Testis (tissue), 3 donors: Measurements from ENCODE around the gene GLYR1. TPM values are rescaled to one million over a fixed set of nuclear protein-coding genes. Genes with fewer than 3 reads are reported as not detected.

Experiments used
- DNase-seq: peaks from one replicate; pipeline ENCODE4 v3.0.0-alpha.2; 2019
- H3K27ac ChIP-seq, 2 donors: fragments of 200-600 bp; sonication (generic); one replicate each; pipeline ENCODE4 v1.5.1; 2019
- H3K27me3 ChIP-seq: fragments of 200-600 bp; sonication (generic); one replicate; pipeline ENCODE4 v1.5.1; 2019
- H3K36me3 ChIP-seq: fragments of 200-600 bp; sonication (generic); one replicate; pipeline ENCODE4 v1.5.1; 2017; ENCODE audit warnings: low read depth; ENCODE audit errors: missing control alignments
- H3K4me1 ChIP-seq: fragments of 200-600 bp; sonication (generic); one replicate; pipeline ENCODE4 v1.5.1; 2019
- H3K4me3 ChIP-seq, 2 donors: fragments of 200-600 bp; sonication (generic); one replicate each; pipeline ENCODE4 v1.5.1; 2017 to 2019
- H3K9me3 ChIP-seq: fragments of 200-600 bp; sonication (generic); one replicate; pipeline ENCODE4 v1.5.1; 2017
- CTCF ChIP-seq, 3 experiments: fragments of 450-650 bp in 2 of 3; fragments of 200-600 bp in 1 of 3; sonication (generic) in 1 of 3; IDR thresholded peaks; one replicate each; pipeline ENCODE4 v1.5.1; 2016 to 2019; ENCODE audit warnings: antibody characterized with exemption in 3 of 3, mild to moderate bottlenecking in 2 of 3, moderate library complexity in 1 of 3
- POLR2A ChIP-seq: fragments of 450-650 bp; IDR thresholded peaks from one replicate; pipeline ENCODE4 v1.6.1; 2017; ENCODE audit warnings: antibody characterized with exemption, mild to moderate bottlenecking, moderate library complexity
- WGBS, 2 donors: methylation state at CpG; one replicate each; pipeline ENCODE4 v1.1.5; 2018; 5-methylcytosine and 5-hydroxymethylcytosine counted together
- intact Hi-C: fragments of 100-400 bp; cut with DNase I; formaldehyde crosslinking; loops from one replicate; pipeline ENCODE4 v1.15.1; 2023; ENCODE audit warnings: low total_unique reads
- polyA plus RNA-seq: library from polyadenylated mRNA; stranded (reverse); fragments of 350-450 nt; fragmentation: Illumina TruSeq; extraction: RNeasy Lipid Tissue Mini Kit (QIAGEN cat#74804); gene quantifications from one replicate; pipeline ENCODE4 v1.2.3, GENCODE V29; 2014; ENCODE audit warnings: low read depth, low replicate concordance; ENCODE audit not compliant: insufficient read depth
- total RNA-seq, 2 donors: library from RNA; depleted of rRNA; stranded (reverse); fragments of >200 nt; gene quantifications; one replicate each; pipeline ENCODE4 v1.2.3, GENCODE V29; 2016

Gene GLYR1
- total and polyA plus RNA-seq, 3 donors from 2014 or later = 66.6 to 83.5 (median 70.5) TPM

GRCh38 chr16:4831616-4832015 lies 15.5 kb downstream of the GLYR1 start:
- no peaks in the 10 kb centered on the region for H3K27me3 ChIP-seq
- TF ChIP-seq POLR2A (no peak), CTCF (IDR thresholded peaks at IDR 0.05) (no peak)
- intact Hi-C loops = no loop called here
- no peaks in the 10 kb centered on the region for H3K4me1 ChIP-seq
- no peak for DNase-seq
- H3K36me3 ChIP-seq = no peaks in the 10 kb centered on the region
- no peak overlapping the region for H3K27ac ChIP-seq
- no peak overlapping the region for H3K4me3 ChIP-seq
- 93 to 95% methylated on average over 8 of the region's 8 CpGs for WGBS, 2 donors
- H3K9me3 ChIP-seq = no peaks in the 10 kb centered on the region

- Histone ChIP-seq H3K9me3 (no peaks in the 10 kb centered on the region), H3K27me3 (no peaks in the 10 kb centered on the region), H3K36me3 (no peaks in the 10 kb centered on the region), H3K4me1 (no peaks in the 10 kb centered on the region), H3K4me3 (no peak overlapping the region), H3K27ac (no peak overlapping the region)
- intact Hi-C loops = no loop called here
- 60 to 84% methylated on average over 7 of the region's 7 CpGs for WGBS, 2 donors
- no peak for TF ChIP-seq POLR2A
- TF ChIP-seq CTCF (IDR thresholded peaks at IDR 0.05) = no peak
- DNase-seq = no peak
Measured at GRCh38 chr16:4830408-4830807, 16.7 kb downstream of the GLYR1 start.

GRCh38 chr16:4828567-4829321 lies 18.3 kb downstream of the GLYR1 start:
- 91 to 92% methylated on average over 11 of the region's 11 CpGs for WGBS, 2 donors
- TF ChIP-seq CTCF (IDR thresholded peaks at IDR 0.05) (no peak), POLR2A (no peak)
- no peak overlapping the region for H3K27ac ChIP-seq
- no peak overlapping the region for H3K4me3 ChIP-seq
- no peak for DNase-seq
- intact Hi-C loops = no loop called here
- no peaks in the 10 kb centered on the region for H3K9me3 ChIP-seq
- no peaks in the 10 kb centered on the region for H3K36me3 ChIP-seq
- no peaks in the 10 kb centered on the region for H3K27me3 ChIP-seq
- H3K4me1 ChIP-seq = no peaks in the 10 kb centered on the region

GRCh38 chr16:4826980-4827379 lies 20.1 kb downstream of the GLYR1 start:
- Histone ChIP-seq H3K4me1 (no peaks in the 10 kb centered on the region), H3K27me3 (no peaks in the 10 kb centered on the region), H3K36me3 (no peaks in the 10 kb centered on the region), H3K9me3 (no peaks in the 10 kb centered on the region), H3K27ac (no peak overlapping the region), H3K4me3 (no peak overlapping the region)
- 74 to 78% methylated on average over 10 of the region's 10 CpGs for WGBS, 2 donors
- TF ChIP-seq CTCF (IDR thresholded peaks at IDR 0.05) = no peak
- no peak for TF ChIP-seq POLR2A
- intact Hi-C loops = no loop called here
- DNase-seq = no peak

GRCh38 chr16:4826526-4826925 lies 20.6 kb downstream of the GLYR1 start:
- no peaks in the 10 kb centered on the region for H3K4me1 ChIP-seq
- intact Hi-C loops = no loop called here
- no peak for TF ChIP-seq POLR2A
- TF ChIP-seq CTCF (IDR thresholded peaks at IDR 0.05) = no peak
- H3K27ac ChIP-seq = no peak overlapping the region
- no peaks in the 10 kb centered on the region for H3K27me3 ChIP-seq
- no peak overlapping the region for H3K4me3 ChIP-seq
- DNase-seq = no peak
- H3K36me3 ChIP-seq = no peaks in the 10 kb centered on the region
- 88 to 97% methylated on average over 4 of the region's 4 CpGs for WGBS, 2 donors
- H3K9me3 ChIP-seq = no peaks in the 10 kb centered on the region
